Adrenal gland (tissue), 5 donors: ENCODE results near the gene CEACAM19.
"Not testable (repeated sequence)": the region's sequence is repeated elsewhere in the genome, so short reads cannot be mapped to it uniquely, and the experiment has no call there.

ENCODE experiments used
- CTCF ChIP-seq, 6 experiments: fragments of 450-650 bp in 4 of 6; fragments of 200-600 bp in 2 of 6; sonication (generic) in 1 of 6; IDR thresholded peaks; 1 replicate in 5 of 6; 2 replicates in 1 of 6; pipeline versions ENCODE4 v1.5.1 to v1.8.0; 2016 to 2021; ENCODE audit warnings: antibody characterized with exemption in 6 of 6, mild to moderate bottlenecking in 2 of 6, moderate library complexity in 1 of 6
- POLR2A ChIP-seq, 2 donors: fragments of 450-650 bp; IDR thresholded peaks; one replicate each; pipeline ENCODE4 v1.6.1; 2017; ENCODE audit warnings: antibody characterized with exemption in 2 of 2, mild to moderate bottlenecking in 2 of 2, moderate library complexity in 1 of 2
- donor health status: DM: no; HTN: no; CAD: no.

- TF ChIP-seq CTCF, POLR2A (IDR thresholded peaks at IDR 0.05): not testable (repeated sequence)
Observed at GRCh38 chr19:44631611-44632010, 39.7 kb upstream of the CEACAM19 start.
